DND-41 (cell line): ENCODE data around the gene WDR7.

Experiments
- ATAC-seq: fragments of 200-7000 bp; cut with Tn5 transposase; 3 replicates; pipeline ENCODE4 v1.9.1; 2021; ENCODE audit warnings: low read depth; ENCODE audit not compliant: insufficient read depth
- DNase-seq: peaks from one replicate; pipeline ENCODE4 v3.0.0-alpha.2; 2020
- H2AFZ ChIP-seq: 2 replicates; pipeline ENCODE4 v1.6.0; 2012; ENCODE audit warnings: low read depth, low read length
- H3K27ac ChIP-seq: 2 replicates; pipeline ENCODE4 v1.5.1; 2012; ENCODE audit warnings: low read length, inconsistent platforms
- H3K27me3 ChIP-seq: fragments of 200-600 bp; sonication (generic); 2 replicates; pipeline ENCODE4 v1.6.0; 2012; ENCODE audit warnings: low read length, mild to moderate bottlenecking, inconsistent platforms; ENCODE audit not compliant: insufficient read depth, poor library complexity
- H3K36me3 ChIP-seq: 2 replicates; pipeline ENCODE4 v1.5.1; 2012; ENCODE audit warnings: low read length, inconsistent platforms; ENCODE audit not compliant: insufficient read depth
- H3K4me1 ChIP-seq: 2 replicates; pipeline ENCODE4 v1.5.1; 2012; ENCODE audit warnings: mild to moderate bottlenecking, low read length; ENCODE audit not compliant: insufficient read depth
- H3K4me2 ChIP-seq: 2 replicates; pipeline ENCODE4 v1.6.0; 2012; ENCODE audit warnings: mild to moderate bottlenecking, moderate library complexity, low read length, inconsistent platforms; ENCODE audit not compliant: insufficient read depth
- H3K4me3 ChIP-seq, 2 experiments: fragments of 200-600 bp in 1 of 2; shearing (Covaris generic) in 1 of 2; 2 replicates each; pipeline ENCODE4 v1.5.1; 2012 to 2016; ENCODE audit warnings: inconsistent platforms in 2 of 2, low read length in 2 of 2, mild to moderate bottlenecking in 2 of 2, low read depth in 1 of 2, moderate library complexity in 1 of 2
- H3K79me2 ChIP-seq: 2 replicates; pipeline ENCODE4 v1.6.0; 2012; ENCODE audit warnings: low read length, inconsistent platforms; ENCODE audit not compliant: insufficient read depth
- H3K9ac ChIP-seq: 2 replicates; pipeline ENCODE4 v1.6.0; 2012; ENCODE audit warnings: low read depth, mild to moderate bottlenecking, inconsistent platforms, low read length, moderate library complexity
- H3K9me3 ChIP-seq: 2 replicates; pipeline ENCODE4 v1.5.1; 2012; ENCODE audit warnings: low read length, moderate library complexity, mild to moderate bottlenecking, inconsistent platforms; ENCODE audit not compliant: insufficient read depth, severe bottlenecking
- H4K20me1 ChIP-seq: 2 replicates; pipeline ENCODE4 v1.6.0; 2012; ENCODE audit warnings: low read length; ENCODE audit not compliant: insufficient read depth
- CTCF ChIP-seq: IDR thresholded peaks from 2 replicates; pipeline ENCODE4 v1.5.1; 2012; ENCODE audit warnings: borderline replicate concordance, low read length, moderate library complexity, mild to moderate bottlenecking; ENCODE audit not compliant: poor library complexity, severe bottlenecking; ENCODE audit errors: extremely low read depth
- EZH2 ChIP-seq: IDR thresholded peaks from 3 replicates; pipeline ENCODE4 v1.6.1; 2012; ENCODE audit warnings: borderline replicate concordance, low read depth, mild to moderate bottlenecking, moderate library complexity, low read length, inconsistent platforms; ENCODE audit not compliant: severe bottlenecking

WDR7 gene

GRCh38 chr18:56747857-56748256, 96.7 kb downstream of the WDR7 start:
- Histone ChIP-seq H3K4me1 (no peaks in the 10 kb centered on the region), H4K20me1 (0 out of 2 replicates have a peak, but pooled peaks cover 3% of the 10 kb centered on the region), H3K27me3 (no peaks in the 10 kb centered on the region), H3K9ac (no peak overlapping the region), H3K4me2 (no peak overlapping the region), H3K9me3 (no peaks in the 10 kb centered on the region), H3K4me3 (no peak overlapping the region), H3K27ac (no peak overlapping the region), H3K79me2 (no peaks in the 10 kb centered on the region), H3K36me3 (no peaks in the 10 kb centered on the region), H2AFZ (no peak overlapping the region)
- ATAC-seq (no peak), DNase-seq (no peak)
- no peak for TF ChIP-seq CTCF

GRCh38 chr18:56748698-56749268, 97.6 kb downstream of the WDR7 start:
- Histone ChIP-seq H3K4me2 (no peak overlapping the region), H3K9me3 (no peaks in the 10 kb centered on the region), H3K4me3 (no peak overlapping the region), H3K36me3 (no peaks in the 10 kb centered on the region), H3K79me2 (no peaks in the 10 kb centered on the region), H3K9ac (no peak overlapping the region), H3K27ac (no peak overlapping the region), H3K4me1 (no peaks in the 10 kb centered on the region), H3K27me3 (no peaks in the 10 kb centered on the region), H4K20me1 (0 out of 2 replicates have a peak, but pooled peaks cover 3% of the 10 kb centered on the region), H2AFZ (no peak overlapping the region)
- DNase-seq (no peak), ATAC-seq (peak; percentile 64)
- TF ChIP-seq CTCF (peak; percentile 74), EZH2 (no peak)

- Histone ChIP-seq H3K9ac (no peak overlapping the region), H3K27ac (no peak overlapping the region), H4K20me1 (no peaks in the 10 kb centered on the region), H3K36me3 (peaks cover 13% of the 10 kb centered on the region), H3K4me3 (no peak overlapping the region), H3K79me2 (no peaks in the 10 kb centered on the region), H3K4me2 (no peak overlapping the region), H2AFZ (no peak overlapping the region), H3K27me3 (no peaks in the 10 kb centered on the region), H3K4me1 (no peaks in the 10 kb centered on the region), H3K9me3 (no peaks in the 10 kb centered on the region)
- DNase-seq (no peak), ATAC-seq (no peak)
- TF ChIP-seq EZH2 (no peak), CTCF (no peak)
These were observed 105.8 kb downstream of the WDR7 start for GRCh38 chr18:56756966-56757365.

- H3K4me2 ChIP-seq, result no peak overlapping the region
- DNase-seq, result no peak
- no peak overlapping the region for H3K4me3 ChIP-seq
- H3K9ac ChIP-seq, result no peak overlapping the region
- ATAC-seq, result no peak
- no peak overlapping the region for H2AFZ ChIP-seq
- H3K36me3 ChIP-seq, result 0 out of 2 replicates have a peak, but pooled peaks cover 7% of the 10 kb centered on the region
- no peaks in the 10 kb centered on the region for H3K4me1 ChIP-seq
- H3K27ac ChIP-seq, result no peak overlapping the region
- H4K20me1 ChIP-seq, result no peaks in the 10 kb centered on the region
- no peaks in the 10 kb centered on the region for H3K79me2 ChIP-seq
- H3K9me3 ChIP-seq, result no peaks in the 10 kb centered on the region
- H3K27me3 ChIP-seq, result no peaks in the 10 kb centered on the region
- TF ChIP-seq EZH2 (no peak), CTCF (no peak)
These were observed 118.9 kb downstream of the WDR7 start for GRCh38 chr18:56770097-56770496.
